Trophoblast cell (in vitro differentiated cells and primary cell): ENCODE measurements around the gene ETHE1.
"Not testable (repeated sequence)": the region's sequence is repeated elsewhere in the genome, so short reads cannot be mapped to it uniquely, and the experiment has no call there.

Experiments used
- DNase-seq, 2 donors: peaks; one replicate each; pipeline ENCODE4 v3.0.0-alpha.2; 2016
- H2AFZ ChIP-seq: 2 replicates; pipeline ENCODE4 v1.6.1; 2013; ENCODE audit warnings: low read length, moderate library complexity, mild to moderate bottlenecking; ENCODE audit not compliant: insufficient read depth, poor library complexity
- H2AK5ac ChIP-seq: 2 replicates; pipeline ENCODE4 v1.6.1; 2013; ENCODE audit warnings: mild to moderate bottlenecking, low read length
- H2BK120ac ChIP-seq: 2 replicates; pipeline ENCODE4 v1.6.1; 2013; ENCODE audit warnings: low read length, mild to moderate bottlenecking, moderate library complexity; ENCODE audit not compliant: insufficient read depth, poor library complexity
- H2BK12ac ChIP-seq: 2 replicates; pipeline ENCODE4 v1.6.1; 2013; ENCODE audit warnings: mild to moderate bottlenecking, low read length, moderate library complexity
- H2BK5ac ChIP-seq: 2 replicates; pipeline ENCODE4 v1.6.1; 2013; ENCODE audit warnings: low read length, low read depth, moderate library complexity, mild to moderate bottlenecking; ENCODE audit not compliant: poor library complexity
- H3K14ac ChIP-seq: 2 replicates; pipeline ENCODE4 v1.6.1; 2013; ENCODE audit warnings: mild to moderate bottlenecking, low read length
- H3K18ac ChIP-seq: 2 replicates; pipeline ENCODE4 v1.6.1; 2013; ENCODE audit warnings: mild to moderate bottlenecking, low read length
- H3K23ac ChIP-seq: 2 replicates; pipeline ENCODE4 v1.6.1; 2013; ENCODE audit warnings: low read length
- H3K27ac ChIP-seq: 2 replicates; pipeline ENCODE4 v1.5.1; 2013; ENCODE audit warnings: low read depth, mild to moderate bottlenecking, inconsistent platforms, low read length, moderate library complexity
- H3K27me3 ChIP-seq: 2 replicates; pipeline ENCODE4 v1.6.1; 2013; ENCODE audit warnings: inconsistent platforms, mild to moderate bottlenecking, low read length, moderate library complexity; ENCODE audit not compliant: insufficient read depth
- H3K36me3 ChIP-seq, 2 experiments: 1 replicate in 1 of 2; 2 replicates in 1 of 2; pipeline ENCODE4 v1.6.1; 2013; ENCODE audit warnings: low read length in 2 of 2, mild to moderate bottlenecking in 2 of 2, moderate library complexity in 1 of 2; ENCODE audit not compliant: insufficient read depth in 2 of 2, control insufficient read depth in 1 of 2
- H3K4ac ChIP-seq: 2 replicates; pipeline ENCODE4 v1.6.1; 2013; ENCODE audit warnings: low read depth, mild to moderate bottlenecking, low read length, moderate library complexity
- H3K4me1 ChIP-seq, 2 experiments: 1 replicate in 1 of 2; 2 replicates in 1 of 2; pipeline ENCODE4 v1.6.1; 2013; ENCODE audit warnings: low read length in 2 of 2, mild to moderate bottlenecking in 2 of 2, moderate library complexity in 1 of 2; ENCODE audit not compliant: insufficient read depth in 2 of 2, control insufficient read depth in 1 of 2
- H3K4me2 ChIP-seq: 2 replicates; pipeline ENCODE4 v1.6.1; 2013; ENCODE audit warnings: inconsistent platforms, mild to moderate bottlenecking, low read length, moderate library complexity
- H3K4me3 ChIP-seq: 2 replicates; pipeline ENCODE4 v1.5.1; 2013; ENCODE audit warnings: mild to moderate bottlenecking, low read depth, low read length, inconsistent platforms
- H3K79me1 ChIP-seq: one replicate; pipeline ENCODE4 v1.6.1; 2013; ENCODE audit warnings: low read length
- H3K79me2 ChIP-seq: 2 replicates; pipeline ENCODE4 v1.6.1; 2013; ENCODE audit warnings: low read length, mild to moderate bottlenecking; ENCODE audit not compliant: control insufficient read depth, insufficient read depth, poor library complexity
- H3K9ac ChIP-seq: 2 replicates; pipeline ENCODE4 v1.6.1; 2013; ENCODE audit warnings: mild to moderate bottlenecking, low read length
- H3K9me3 ChIP-seq: 2 replicates; pipeline ENCODE4 v1.6.1; 2013; ENCODE audit warnings: low read depth, mild to moderate bottlenecking, control low read depth, inconsistent platforms, low read length; ENCODE audit not compliant: insufficient read depth
- H4K12ac ChIP-seq: 2 replicates; pipeline ENCODE4 v1.6.1; 2013; ENCODE audit warnings: low read depth, mild to moderate bottlenecking, low read length, moderate library complexity
- H4K8ac ChIP-seq: 2 replicates; pipeline ENCODE4 v1.6.1; 2013; ENCODE audit warnings: low read depth, mild to moderate bottlenecking, low read length, moderate library complexity
- H4K91ac ChIP-seq: one replicate; pipeline ENCODE4 v1.6.1; 2013; ENCODE audit warnings: low read depth, mild to moderate bottlenecking, low read length, moderate library complexity
- whole genome bisulfite sequencing: extraction: QIAGEN DNeasy Blood & Tissue Kit; methylation state at CpG from one replicate; pipeline ENCODE4 v1.1.7; 2013; ENCODE audit warnings: missing lambda C conversion rate; ENCODE audit not compliant: insufficient read length, insufficient coverage; ENCODE audit errors: extremely low coverage; 5-methylcytosine and 5-hydroxymethylcytosine counted together

The ETHE1 gene

DNA sequence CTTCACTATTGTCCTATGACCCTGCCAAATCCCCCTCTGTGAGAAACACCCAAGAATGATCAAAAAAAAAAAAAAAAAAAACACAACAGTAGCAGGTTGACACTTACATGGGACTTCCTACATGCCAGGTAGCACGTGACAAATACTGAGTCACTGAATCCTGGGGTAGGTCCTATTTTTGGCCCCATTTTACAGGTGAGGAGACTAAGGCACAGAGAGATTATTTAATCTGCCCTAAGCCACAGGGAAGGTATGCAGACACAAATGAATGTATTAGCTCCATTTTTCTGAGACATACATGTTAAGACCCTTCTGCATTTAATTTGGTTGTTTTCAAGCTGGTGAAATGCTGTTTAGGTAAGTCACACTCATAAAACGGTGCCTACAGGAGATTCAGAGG, 21.7 kb upstream of the ETHE1 start:
- Histone ChIP-seq H3K79me2 (no peaks in the 10 kb centered on the region), H3K79me1 (no peaks in the 10 kb centered on the region), H3K9me3 (peaks cover 3% of the 10 kb centered on the region), H4K91ac (no peak overlapping the region), H2BK120ac (no peak overlapping the region), H2BK5ac (no peak overlapping the region), H3K4ac (no peak overlapping the region), H4K8ac (no peak overlapping the region), H3K36me3 (peaks cover 58 to 69% of the 10 kb centered on the region in 2 experiments), H3K14ac (no peak overlapping the region), H3K4me2 (no peak overlapping the region), H2BK12ac (no peak overlapping the region), H2AK5ac (no peak overlapping the region), H3K23ac (no peak overlapping the region), H3K4me3 (no peak overlapping the region), H2AFZ (no peak overlapping the region), H3K27me3 (no peaks in the 10 kb centered on the region), H4K12ac (no peak overlapping the region), H3K18ac (no peak overlapping the region), H3K4me1 (no peaks in the 10 kb centered on the region), H3K9ac (no peak overlapping the region), H3K27ac (no peak overlapping the region)
- no CpG with 5 or more reads among the region's 2 CpGs for WGBS
- no peak for DNase-seq

DNA sequence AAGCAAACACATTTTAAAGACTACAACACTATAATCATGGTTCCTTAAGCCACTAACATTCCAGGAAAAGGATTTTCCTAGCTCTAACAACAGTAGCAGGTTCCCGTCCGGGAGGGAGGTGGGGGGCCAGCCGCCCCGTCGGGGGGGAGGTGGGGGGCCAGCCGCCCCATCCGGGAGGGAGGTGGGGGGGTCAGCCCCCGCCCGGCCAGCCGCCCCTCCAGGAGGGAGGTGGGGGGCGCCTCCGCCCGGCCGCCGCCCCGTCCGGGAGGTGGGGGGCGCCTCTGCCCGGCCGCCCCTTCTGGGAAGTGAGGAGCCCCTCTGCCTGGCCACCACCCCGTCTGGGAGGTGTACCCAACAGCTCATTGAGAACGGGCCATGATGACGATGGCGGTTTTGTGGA, 20.9 kb upstream of the ETHE1 start:
- not testable (repeated sequence) for DNase-seq, H3K18ac ChIP-seq, H3K27ac ChIP-seq, H3K4me3 ChIP-seq, H4K12ac ChIP-seq, H2AK5ac ChIP-seq, H2BK120ac ChIP-seq, H2BK5ac ChIP-seq, H4K8ac ChIP-seq, H2BK12ac ChIP-seq, H3K23ac ChIP-seq, H3K79me2 ChIP-seq, H3K4ac ChIP-seq, H3K9me3 ChIP-seq, H3K79me1 ChIP-seq, H3K9ac ChIP-seq, H2AFZ ChIP-seq, H3K14ac ChIP-seq, H3K4me1 ChIP-seq, H3K4me2 ChIP-seq, H3K27me3 ChIP-seq, H4K91ac ChIP-seq
- peaks cover 59 to 69% of the 10 kb centered on the region in 2 experiments for H3K36me3 ChIP-seq
- WGBS: no CpG with 5 or more reads among the region's 24 CpGs

DNA sequence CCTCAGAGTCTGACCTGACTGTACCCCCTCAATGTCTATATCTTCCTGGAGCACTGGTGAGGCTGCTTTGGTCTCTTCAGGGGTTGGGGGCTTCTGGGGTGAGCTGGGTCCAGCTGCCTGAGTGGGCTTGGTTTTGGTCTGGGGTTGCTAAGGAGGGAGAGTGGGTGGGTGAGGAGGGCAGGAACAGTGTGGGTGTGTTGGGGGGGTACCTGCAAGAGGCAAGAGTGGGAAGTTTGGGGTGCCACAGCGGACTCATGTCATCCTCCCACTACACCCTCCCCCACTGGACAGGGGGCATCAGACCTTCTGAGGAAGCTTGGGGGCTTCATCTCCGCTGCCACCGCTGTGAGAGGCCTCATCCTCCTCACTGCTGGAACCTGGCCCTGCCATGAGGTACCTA, 19.6 kb upstream of the ETHE1 start:
- Histone ChIP-seq H3K4me3 (no peak overlapping the region), H2BK120ac (no peak overlapping the region), H2AK5ac (no peak overlapping the region), H3K9me3 (peaks cover 4% of the 10 kb centered on the region), H4K12ac (no peak overlapping the region), H3K79me2 (no peaks in the 10 kb centered on the region), H3K14ac (no peak overlapping the region), H3K4me2 (no peak overlapping the region), H3K9ac (no peak overlapping the region), H3K36me3 (peaks cover 54 to 69% of the 10 kb centered on the region in 2 experiments), H3K79me1 (no peaks in the 10 kb centered on the region), H4K91ac (no peak overlapping the region), H2BK12ac (no peak overlapping the region), H2BK5ac (no peak overlapping the region), H3K18ac (no peak overlapping the region), H4K8ac (no peak overlapping the region), H3K4me1 (no peaks in the 10 kb centered on the region), H2AFZ (no peak overlapping the region), H3K4ac (no peak overlapping the region), H3K23ac (no peak overlapping the region), H3K27me3 (no peaks in the 10 kb centered on the region), H3K27ac (no peak overlapping the region)
- no peak for DNase-seq
- no CpG with 5 or more reads among the region's 3 CpGs for WGBS

DNA sequence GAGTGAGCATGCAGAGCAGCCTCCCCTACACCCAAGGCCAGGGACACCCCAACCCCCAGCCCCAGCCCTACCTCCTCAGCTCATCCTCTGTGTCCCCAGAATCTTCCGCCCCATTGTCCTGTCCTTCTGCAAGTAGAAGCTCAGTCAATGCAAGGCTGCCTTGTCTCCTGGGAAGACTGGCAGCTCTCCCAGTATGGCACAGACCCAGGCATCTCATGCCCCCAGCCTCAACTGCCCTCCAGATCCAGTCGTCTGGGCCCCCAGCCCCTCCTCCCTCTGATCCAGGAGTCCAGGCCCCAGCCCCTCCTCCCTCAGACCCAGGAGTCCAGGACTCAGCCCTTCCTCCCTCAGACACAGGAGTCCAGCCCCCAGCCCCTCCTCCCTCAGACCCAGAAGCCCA, 19.0 kb upstream of the ETHE1 start:
- H2BK12ac ChIP-seq: no peak overlapping the region
- WGBS: no CpG with 5 or more reads among the region's 2 CpGs

More for the DNA sequence above, 19.0 kb upstream of the ETHE1 start:
- no peak overlapping the region for H3K27ac ChIP-seq
- H3K14ac ChIP-seq: no peak overlapping the region
- no peak overlapping the region for H3K4ac ChIP-seq
- no peak overlapping the region for H3K9ac ChIP-seq
- H3K23ac ChIP-seq: no peak overlapping the region
- H3K4me3 ChIP-seq: no peak overlapping the region
- no peak overlapping the region for H2BK120ac ChIP-seq
- no peak overlapping the region for H3K4me2 ChIP-seq
- no peak overlapping the region for H2AFZ ChIP-seq
- H4K8ac ChIP-seq: no peak overlapping the region
- H3K79me2 ChIP-seq: no peaks in the 10 kb centered on the region
- no peaks in the 10 kb centered on the region for H3K27me3 ChIP-seq
- no peak overlapping the region for H2BK5ac ChIP-seq
- H4K91ac ChIP-seq: no peak overlapping the region
- H3K79me1 ChIP-seq: no peaks in the 10 kb centered on the region
- H3K9me3 ChIP-seq: peaks cover 4% of the 10 kb centered on the region
- no peak overlapping the region for H2AK5ac ChIP-seq
- no peak overlapping the region for H3K18ac ChIP-seq
- peaks cover 53 to 68% of the 10 kb centered on the region in 2 experiments for H3K36me3 ChIP-seq
- H4K12ac ChIP-seq: no peak overlapping the region
- DNase-seq: no peak
- no peaks in the 10 kb centered on the region for H3K4me1 ChIP-seq
